Superior temporal gyrus (tissue), 1 donor: Measurements from ENCODE around the gene FGF21.
"Not testable (repeated sequence)": the region's sequence is repeated elsewhere in the genome, so short reads cannot be mapped to it uniquely, and the experiment has no call there.

Experiments used
- DNase-seq: peaks from one replicate; pipeline ENCODE4 v3.0.0-alpha.2; 2016; ENCODE audit errors: extremely low spot score

The FGF21 gene

GRCh38 chr19:48786422-48786821, 31.1 kb downstream of the FGF21 start:
- DNase-seq, result not testable (repeated sequence)

DNA sequence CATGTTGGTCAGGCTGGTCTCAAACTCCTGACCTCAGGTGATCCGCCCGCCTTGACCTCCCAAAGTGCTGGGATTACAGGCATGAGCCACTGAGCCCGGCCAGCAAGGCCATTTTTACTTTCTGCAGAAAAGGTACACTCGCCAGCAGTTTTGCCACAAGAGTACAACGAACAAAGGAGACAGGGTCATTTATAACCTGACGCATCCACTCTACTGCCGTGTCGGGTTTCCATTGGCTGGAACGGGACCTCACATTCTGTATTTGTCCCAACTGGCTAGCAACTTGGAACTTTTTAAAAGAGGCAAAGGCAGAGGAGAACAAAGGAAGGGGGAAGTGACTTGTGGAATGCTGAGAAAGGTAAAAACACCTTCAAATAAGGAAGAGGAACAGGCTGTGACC, 32.0 kb downstream of the FGF21 start:
- not testable (repeated sequence) for DNase-seq

DNA sequence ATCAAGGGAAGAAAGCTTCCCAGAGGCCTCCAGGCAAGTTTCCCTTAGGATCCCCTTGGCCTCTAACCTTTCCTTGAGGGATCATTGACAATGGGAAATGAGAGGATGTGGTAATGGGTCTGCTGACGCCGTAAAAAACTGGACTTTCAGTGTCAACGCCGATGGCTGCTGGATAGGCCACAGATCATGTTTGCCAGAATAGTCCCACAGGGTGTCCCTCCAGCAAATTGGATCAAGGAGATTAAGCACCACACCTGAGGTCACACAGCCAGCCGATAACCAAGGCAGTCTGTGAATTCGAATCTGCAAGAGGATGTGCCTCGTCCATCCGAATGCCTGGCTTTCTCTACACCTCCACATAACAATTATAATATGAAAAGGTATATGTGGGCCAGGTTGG, 37.9 kb downstream of the FGF21 start:
- DNase-seq, result no peak

DNA sequence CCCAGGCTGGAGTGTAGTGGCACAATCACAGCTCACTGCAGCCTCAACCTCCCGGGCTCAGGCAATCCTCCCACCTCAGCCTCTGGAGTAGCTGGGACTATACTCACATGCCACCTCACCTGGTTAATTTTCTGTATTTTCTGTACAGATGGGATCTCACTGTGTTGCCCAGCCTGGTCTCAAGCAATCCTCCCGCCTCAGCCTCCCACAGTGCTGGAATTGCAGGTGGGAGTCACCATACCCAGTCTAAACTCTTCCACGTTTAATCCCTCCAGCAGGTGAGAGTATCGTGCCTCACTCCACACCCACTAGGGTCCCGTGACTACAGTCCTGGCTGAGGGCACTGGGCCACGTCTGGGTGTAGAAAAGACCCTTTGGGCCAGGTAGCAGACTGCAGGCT, 39.0 kb downstream of the FGF21 start:
- DNase-seq, result no peak

DNA sequence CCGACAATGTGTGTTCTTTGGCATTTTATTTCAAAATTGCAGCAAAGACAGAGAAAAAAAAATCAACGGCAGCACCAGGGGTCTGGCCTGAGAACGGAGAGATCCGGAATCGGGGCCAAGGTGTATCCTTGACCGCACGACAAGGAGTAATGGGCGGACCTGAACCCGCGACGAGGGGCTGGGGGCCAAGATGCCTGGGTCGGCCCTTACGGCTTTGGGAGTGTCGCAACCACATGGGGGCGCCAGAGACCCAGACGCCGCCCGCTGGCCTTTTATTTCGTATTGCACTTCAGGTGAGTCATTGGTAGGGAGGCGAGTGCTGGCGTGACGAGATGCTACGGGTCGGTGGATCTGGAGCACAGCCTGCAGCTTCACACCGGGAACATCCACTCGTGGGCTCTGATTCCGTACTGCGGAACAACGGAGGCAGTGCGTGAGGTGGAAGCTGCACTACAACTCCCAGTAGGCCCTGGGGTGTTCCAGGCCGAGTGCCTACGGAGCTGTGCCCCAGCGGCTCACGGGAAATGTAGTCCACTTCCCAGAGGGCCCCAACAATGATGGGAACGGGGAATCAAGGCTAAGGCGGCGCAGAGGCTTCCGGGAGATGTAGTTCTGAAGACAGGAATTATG, 39.8 kb downstream of the FGF21 start:
- peak; percentile 98 for DNase-seq

- no peak for DNase-seq
Observed at GRCh38 chr19:48795685-48796070, 40.4 kb downstream of the FGF21 start.

DNA sequence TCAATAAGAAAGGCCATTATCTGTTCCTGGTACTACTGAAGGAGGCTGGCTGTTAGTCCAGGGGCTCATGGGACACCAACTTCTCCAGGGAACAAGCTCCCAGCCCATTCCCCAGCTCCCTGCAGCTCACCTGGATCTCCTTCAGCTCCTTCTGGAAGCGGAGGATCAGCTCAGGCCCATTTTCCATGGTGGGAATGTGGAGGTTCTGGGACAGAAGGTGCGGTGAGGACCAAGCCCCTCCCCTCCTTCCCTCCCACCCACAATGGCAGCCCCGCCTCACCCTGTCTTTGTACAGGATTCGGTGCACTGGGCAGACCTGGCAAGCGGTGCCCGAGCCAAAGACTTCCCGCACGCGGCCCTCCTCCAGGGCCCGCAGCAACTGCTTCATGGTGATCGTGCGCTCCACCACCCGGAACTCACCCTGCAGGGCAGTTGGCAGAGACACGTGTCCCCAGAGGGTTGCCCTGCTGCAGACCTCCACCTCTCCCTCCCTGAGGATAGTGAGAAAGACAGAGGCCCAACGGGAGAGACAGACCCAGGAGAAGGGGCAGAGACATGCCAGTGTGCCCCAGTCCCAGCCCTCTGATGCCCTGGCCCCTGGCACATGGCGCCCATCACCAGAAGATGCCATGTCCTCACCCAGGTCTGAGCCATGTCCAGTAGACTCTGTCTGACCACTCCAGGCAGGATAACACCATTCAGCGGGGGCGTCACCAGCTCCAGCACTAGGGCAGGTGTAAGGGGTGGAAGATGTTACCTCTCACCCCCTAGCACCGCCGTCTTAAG, 41.2 kb downstream of the FGF21 start:
- no peak for DNase-seq

DNA sequence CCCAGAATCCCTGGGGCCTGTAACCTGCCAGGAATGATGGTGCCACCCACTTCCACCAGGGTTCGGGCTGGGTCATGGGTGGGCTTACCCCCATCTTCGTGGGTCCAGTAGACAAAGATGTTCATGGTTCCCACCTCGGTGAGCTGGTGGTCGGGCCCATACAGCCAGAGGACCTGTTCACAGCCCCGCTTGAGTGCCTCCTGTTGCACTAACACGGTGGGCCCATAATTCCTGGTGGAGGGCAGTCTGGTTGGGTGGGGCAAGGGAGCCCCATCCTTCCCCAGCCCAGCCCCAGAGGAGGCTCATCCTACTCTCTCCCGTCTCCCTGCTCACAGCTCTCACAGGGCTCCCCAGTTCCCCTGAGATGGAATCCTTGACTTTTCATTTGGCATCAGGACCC, 41.8 kb downstream of the FGF21 start:
- no peak for DNase-seq

DNA sequence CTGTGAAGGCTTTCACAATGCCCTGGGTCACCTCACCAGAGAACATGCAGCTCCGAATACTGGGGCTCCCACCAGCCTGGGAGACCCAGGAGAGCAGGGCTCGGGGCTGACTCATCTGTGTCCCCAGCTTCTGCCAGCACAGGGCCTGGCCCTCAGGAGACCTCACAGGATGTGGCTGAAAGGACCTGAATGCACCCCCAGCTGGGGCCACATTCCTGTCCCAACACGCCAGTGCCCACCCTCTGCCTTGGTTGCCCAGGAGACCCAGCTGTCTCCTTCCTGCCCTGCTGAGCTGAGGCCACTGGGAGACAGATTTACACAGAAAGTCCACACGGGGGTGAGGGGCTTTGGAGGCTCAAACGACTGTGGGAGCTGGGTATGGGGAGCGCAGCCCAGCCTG, 43.6 kb downstream of the FGF21 start:
- DNase-seq, result no peak

DNA sequence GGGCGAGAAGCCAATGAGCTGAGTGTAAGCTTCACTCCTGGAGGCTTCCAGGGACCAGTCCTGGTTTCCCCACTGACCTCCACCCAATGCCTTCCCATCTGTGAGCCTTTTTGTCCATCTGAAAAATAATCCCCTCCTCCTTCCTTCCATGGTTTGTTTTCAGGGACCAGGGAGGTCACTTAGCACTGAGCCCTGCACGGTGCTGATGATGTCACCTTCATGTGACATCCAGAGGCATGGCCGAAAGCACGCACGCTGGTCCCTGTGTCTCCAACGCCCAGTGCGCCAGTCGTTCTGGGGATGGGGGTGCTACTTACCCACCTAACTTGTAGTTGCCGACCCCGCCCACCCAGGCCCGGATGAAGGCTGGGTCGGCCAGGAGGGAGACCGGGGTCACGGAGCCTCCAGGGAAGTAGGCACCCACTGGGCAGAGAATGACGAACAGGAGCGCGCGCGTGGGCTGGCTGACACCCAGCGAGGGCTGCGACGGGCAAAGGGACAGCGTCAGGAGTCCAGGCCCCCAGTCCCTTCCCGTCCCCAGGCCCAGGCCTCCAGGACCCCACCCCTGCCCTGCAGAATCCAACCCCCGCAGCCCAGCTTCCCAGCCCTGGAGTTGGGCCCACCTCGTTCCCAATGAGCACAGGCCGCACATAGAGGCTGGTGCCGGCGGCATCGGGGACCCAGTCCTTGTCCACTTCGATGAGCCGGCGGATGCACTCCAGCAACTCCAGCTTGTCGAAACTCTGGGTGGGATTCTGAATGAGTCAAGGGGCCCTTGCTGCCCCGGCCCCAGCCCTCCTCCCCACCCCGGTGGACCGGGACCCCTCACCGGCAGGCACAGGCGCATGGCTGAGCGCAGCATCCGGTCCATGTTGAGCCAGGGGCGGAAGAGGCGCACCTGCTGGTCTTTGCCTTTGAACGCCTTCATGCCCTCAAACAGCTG, 44.3 kb downstream of the FGF21 start:
- no peak for DNase-seq

- no peak for DNase-seq
Observed at GRCh38 chr19:48802623-48803022, 47.3 kb downstream of the FGF21 start.

- DNase-seq, result no peak
Observed at GRCh38 chr19:48804496-48804895, 49.2 kb downstream of the FGF21 start.

- DNase-seq, result no peak
Observed at GRCh38 chr19:48805452-48805851, 50.1 kb downstream of the FGF21 start.

GRCh38 chr19:48806518-48806817, 51.1 kb downstream of the FGF21 start:
- DNase-seq, result peak; percentile 82

GRCh38 chr19:48806818-48807589, 51.7 kb downstream of the FGF21 start:
- no peak for DNase-seq

DNA sequence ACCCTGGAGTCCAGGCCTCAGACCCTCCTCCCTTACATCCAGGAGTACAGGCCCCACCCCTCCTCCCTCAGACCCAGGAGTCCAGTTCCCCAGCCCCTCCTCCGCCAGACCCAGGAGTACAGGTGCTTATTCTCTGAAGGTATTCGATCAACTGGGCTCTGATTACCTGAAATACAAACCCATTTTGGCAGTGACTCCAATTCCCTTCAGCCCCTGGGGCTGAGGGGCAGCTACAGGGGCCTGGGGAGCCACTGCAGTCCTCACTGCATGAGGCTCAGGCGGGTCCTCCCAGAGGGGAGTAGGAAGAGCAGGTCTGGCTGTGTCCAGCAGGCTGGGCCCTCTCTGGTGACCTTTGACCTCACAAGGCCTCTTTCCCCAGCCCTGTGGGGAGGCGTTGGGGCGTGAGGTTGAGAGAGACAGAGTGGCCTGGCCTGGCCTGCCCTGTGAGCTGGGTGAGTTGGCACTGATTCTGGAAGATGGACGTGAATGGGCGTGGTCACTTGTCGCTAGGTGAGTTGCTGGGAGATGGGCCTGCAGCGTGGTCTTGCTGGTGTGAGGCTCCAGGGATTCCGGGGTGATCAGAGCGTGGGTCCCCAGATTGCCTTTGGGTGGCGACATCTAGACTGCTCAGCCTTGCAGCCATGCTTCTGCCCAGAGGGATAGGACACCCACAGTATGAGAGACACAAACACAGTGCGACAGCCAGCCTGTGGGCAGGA, 52.4 kb downstream of the FGF21 start:
- DNase-seq, result no peak
